ENCODE measurements around the gene EPS8L3.

DNA sequence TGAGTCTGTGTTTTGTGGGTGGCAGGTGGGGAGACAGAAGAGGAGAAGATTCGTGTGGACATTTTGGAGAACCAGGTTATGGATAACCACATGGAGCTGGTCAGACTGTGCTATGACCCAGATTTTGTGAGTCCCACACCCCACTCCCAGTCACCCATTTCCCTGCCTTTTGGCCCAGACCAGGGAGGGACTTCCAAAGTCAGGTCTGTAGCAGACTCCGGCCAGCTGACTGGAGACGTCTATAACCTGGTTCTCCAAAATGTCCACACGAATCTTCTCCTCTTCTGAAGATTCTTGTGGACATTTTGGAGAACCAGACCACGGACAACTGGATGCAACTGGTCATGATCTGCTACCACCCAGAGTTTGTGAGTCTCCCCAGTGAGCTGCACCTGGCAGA is 50.1 kb downstream of the EPS8L3 start:
- TF ChIP-seq, protein P1, sequence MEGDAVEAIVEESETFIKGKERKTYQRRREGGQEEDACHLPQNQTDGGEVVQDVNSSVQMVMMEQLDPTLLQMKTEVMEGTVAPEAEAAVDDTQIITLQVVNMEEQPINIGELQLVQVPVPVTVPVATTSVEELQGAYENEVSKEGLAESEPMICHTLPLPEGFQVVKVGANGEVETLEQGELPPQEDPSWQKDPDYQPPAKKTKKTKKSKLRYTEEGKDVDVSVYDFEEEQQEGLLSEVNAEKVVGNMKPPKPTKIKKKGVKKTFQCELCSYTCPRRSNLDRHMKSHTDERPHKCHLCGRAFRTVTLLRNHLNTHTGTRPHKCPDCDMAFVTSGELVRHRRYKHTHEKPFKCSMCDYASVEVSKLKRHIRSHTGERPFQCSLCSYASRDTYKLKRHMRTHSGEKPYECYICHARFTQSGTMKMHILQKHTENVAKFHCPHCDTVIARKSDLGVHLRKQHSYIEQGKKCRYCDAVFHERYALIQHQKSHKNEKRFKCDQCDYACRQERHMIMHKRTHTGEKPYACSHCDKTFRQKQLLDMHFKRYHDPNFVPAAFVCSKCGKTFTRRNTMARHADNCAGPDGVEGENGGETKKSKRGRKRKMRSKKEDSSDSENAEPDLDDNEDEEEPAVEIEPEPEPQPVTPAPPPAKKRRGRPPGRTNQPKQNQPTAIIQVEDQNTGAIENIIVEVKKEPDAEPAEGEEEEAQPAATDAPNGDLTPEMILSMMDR (IDR thresholded peaks at IDR 0.05) = no peak
- TF ChIP-seq POLR2A (IDR thresholded peaks at IDR 0.05) = no peak
